Stimulated activated CD4-positive, alpha-beta T cell treated with anti-CD3 and anti-CD28 coated beads, Interleukin-1b, Interleukin-23, amount 100 ng/mL, for 48 hours (primary cell): ENCODE results near the gene GNG12.

Source experiments
- DNase-seq: peaks from one replicate; pipeline ENCODE4 v3.0.0-alpha.2; 2020

Gene GNG12

DNA sequence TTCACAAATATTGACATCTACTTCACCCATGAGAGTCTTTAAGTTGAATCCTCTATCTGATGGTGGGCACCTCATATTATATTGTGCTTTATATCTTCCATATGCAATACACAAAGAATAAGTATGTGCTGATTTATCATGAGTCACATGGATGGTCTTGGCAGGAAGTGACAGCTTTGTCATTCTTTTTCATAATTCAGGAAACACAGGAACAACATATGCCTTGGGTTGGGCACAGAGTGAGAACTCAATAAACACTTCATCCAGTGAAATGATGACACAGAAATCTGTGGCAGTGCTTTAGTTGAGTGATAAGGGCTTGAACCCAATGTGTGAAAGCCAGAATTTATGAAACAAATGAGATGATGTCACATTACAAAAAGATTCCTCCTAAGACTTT, 107.0 kb downstream of the GNG12 start:
- no peak for DNase-seq

DNA sequence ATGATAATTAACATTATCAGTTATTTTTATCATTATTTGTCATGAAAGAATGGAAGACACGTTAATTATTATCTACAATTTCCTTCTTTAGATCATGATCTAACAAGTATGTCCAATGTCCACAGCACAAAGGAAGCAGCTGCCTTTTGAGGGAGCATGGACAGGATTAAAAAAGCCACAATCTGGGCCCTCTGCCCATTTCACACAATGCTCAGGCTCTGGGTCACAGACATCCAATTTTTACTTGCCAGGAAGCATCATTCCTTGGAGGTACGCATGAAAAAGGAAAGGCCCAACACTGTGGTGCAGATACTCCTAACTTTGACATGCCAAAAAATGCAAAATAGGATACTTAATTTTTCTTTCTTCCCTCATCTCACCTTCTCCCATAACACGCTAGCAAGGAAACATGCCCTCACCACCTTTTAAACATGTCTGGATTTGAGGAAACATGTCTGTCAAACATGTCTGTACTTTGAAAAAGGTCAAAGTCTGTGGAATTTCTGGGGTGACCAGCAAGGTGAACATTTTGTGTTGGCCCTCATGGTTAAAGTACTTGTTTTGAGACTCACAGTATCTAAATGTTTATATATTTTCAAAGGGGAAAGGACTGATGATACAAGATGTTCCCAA, 108.2 kb downstream of the GNG12 start:
- no peak for DNase-seq

DNA sequence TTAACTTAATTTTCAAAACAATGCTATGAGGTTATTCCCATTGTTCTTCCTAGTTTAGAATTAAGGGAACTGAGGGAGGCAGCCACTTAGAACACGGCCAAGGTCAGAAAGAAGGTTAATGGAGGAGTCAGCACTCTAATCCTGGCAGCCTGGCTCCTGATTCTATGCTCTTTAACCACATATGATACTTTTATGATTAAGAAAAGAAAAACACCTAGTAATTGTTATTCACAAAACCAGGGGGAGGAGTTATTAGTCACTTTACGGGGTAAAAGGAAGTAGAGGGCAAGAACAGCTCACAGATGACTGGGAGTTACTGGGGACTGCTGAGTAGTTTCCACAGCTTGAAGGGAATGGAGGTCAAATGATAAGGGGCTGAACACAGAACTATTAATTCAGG, 109.6 kb downstream of the GNG12 start:
- peak; percentile 16 for DNase-seq

DNA sequence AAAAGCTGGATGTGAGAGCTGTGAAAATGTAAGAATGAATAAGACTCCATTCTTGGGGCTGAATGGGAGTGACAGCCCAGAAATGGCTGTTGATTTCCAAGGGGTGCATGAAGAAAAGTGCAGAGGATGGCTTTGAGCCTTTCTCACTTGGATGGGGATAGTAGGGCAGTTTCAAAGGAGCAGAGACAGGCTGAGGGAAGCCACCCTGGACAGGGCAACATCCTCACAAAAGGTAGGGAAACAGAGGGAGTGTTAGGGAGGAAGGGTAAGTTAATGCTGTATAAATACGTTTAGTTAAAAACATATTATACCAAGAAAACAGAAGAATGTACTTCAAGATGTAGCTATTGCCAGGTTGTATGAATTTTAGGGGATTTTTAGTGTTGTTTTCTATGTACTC, 110.1 kb downstream of the GNG12 start:
- no peak for DNase-seq

DNA sequence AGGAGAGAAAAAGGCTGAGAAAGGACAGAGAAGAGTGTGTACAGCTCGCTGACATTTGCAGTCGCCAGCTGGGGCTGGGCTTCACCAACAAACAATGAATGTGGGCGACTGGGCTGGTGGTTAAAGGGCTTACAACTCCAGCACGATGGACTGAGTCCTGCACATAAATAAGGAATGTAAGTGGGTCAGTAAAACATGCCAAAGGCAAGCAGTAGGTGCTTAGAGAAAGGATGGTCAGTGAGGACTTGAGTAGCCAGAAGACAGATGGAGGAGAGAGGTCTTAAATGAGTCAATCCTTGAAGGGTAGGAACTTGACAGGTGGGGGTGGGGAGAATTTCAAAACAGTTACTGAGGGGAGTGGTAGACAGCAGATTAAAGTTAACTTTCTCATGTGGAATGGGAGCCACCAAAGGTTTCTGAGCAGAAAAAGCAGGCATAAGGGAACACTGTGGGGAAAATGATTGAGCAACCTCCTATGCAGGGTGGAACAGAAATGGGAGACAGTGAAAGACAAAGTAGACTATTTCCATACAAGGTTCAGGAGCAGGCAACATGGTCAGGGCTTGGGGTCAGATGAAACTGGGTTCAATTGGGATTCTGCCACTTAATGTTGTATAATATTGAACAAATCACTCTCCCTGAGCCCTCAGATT, 110.8 kb downstream of the GNG12 start:
- no peak for DNase-seq

DNA sequence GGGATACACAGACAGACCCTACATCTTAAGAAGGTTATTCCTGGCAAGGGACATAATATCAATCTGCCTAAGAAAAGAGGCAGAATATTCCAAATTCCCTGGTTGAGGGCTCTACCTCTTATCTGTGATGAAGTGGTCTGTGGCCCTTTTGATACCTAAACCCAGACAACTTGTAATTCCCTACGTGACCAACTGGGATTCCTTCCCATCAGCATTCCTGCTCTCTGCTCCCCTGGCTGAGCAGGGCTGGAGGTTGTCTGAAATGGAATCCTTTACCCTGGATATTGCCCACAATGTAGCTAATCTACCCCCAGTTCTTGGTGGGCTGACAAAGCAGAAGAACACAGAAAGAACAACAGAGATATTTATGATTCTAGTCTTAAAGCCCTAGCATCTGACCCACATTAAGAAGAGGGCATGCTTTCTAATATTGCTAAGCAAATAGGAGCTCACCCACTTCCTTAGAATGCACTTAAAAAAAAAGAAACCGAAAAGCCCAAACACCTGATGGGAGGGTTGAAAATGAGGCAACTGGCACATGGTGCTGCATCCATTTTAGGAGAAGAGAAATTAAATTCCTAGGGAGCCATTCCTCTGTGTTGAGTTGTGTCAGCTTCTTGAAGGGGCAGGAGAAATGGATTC, 111.5 kb downstream of the GNG12 start:
- DNase-seq: no peak

DNA sequence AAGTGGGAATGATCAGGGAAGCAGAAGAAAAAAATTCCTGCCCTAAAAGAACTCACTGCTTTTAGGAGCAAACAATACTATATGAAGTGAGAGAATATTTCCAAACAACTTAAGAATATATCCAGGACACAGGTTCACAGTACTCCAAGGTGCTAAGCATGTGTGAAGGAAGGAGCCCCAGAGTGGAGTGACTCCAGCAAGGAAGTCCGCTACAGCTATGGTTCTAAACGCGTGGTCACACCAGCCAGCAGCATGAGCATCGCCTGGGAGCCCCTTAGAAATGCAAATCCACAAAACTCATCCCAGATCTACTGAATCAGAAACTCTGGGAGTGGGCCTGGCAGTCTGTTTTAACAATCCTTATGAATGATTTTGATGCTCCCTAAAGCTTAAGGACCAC, 112.2 kb downstream of the GNG12 start:
- DNase-seq: no peak

DNA sequence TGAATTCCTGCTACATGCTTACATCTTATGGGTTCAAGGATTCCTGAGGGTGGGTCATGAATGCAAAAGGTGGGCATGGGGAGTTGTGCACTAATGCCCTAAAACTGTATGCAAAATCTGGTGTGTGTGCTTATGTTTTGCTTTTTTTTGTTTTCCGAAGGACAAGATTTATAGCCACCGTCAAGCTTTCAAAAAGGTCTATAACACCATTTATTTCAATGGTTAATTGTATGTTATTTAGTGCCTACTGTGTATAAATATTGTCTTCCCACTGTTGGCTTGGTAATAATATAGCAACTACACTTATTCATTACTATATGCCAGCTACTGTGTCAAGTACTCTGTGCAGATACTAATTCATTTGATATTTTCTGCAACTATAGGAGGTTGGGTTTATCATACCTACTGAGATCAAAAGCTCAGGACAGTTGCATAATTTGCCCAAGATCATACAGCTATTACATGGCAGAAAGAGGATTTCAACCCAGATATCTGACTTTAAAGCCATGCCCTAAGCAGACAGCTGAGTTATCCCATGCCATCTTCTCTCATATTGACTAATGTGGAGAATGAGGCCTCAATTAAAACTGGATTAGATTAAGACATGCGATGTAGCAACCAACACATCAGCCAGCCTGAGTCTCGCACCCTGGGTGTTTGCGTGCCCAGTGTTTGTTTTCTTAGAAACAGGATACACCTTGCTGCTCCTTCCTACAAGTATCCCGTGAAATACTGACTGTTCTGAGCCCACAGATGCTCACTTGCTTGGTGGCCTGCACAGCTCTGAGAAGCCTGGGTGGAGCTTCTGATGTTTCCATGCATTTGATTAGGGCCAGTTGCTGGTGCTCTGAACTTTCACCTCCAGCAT, 113.7 kb downstream of the GNG12 start:
- no peak for DNase-seq

DNA sequence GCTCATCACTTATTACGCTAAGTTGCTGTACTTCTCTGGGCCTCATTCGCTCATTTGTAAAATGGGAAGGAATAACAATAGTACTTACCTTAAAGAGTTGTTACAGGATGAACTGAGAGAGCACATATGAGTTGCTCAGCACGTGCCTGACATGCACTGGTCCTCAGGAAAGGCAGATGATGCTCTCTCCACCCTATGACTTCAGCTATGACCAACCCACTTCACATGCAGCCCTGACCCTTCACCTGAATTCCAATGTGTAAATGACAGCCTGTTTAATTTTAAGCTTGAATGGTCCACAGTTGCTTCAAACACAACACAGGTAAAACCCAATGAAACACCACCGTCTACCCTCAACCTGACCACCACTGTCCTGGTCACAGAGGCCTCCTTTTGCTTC, 115.4 kb downstream of the GNG12 start:
- DNase-seq: no peak

DNA sequence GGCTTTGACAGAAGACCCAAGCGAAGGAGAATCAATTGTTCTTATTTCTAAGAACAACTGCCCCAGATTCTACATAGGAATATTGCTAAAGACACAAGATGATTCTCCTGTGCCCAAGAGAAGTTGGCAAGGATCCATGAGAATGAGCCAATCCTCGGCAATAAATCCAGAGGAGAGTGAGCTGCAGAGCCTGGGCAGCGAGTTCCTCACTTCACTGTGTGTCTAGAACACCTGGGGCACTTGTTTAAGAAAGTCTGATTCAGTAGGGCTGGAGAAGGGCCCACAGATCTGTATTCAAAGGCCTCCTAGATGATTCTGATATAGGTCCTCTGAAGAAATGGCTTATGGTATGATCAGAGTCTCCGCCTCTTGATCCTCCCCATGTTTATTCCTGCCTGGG, 116.5 kb downstream of the GNG12 start:
- DNase-seq: no peak

DNA sequence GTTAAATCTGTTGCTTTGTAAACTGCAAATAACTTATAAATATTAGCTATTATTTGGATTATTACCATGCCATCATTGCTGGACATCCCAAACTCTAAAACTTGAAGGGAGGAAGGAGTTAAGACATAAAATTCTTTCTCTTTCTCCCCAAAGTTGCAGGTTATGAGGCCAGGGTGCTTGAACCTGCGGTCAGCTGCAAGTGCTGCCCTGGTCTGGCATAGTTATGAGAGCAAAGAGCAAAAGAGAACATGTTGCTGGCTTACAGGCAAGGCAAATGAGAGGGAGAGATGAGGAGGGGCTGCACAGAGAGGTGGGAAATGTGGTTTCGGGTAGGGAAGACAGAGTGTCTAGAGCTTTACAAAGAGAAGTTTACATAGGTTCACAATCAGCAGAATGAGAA, 117.4 kb downstream of the GNG12 start:
- DNase-seq: no peak

DNA sequence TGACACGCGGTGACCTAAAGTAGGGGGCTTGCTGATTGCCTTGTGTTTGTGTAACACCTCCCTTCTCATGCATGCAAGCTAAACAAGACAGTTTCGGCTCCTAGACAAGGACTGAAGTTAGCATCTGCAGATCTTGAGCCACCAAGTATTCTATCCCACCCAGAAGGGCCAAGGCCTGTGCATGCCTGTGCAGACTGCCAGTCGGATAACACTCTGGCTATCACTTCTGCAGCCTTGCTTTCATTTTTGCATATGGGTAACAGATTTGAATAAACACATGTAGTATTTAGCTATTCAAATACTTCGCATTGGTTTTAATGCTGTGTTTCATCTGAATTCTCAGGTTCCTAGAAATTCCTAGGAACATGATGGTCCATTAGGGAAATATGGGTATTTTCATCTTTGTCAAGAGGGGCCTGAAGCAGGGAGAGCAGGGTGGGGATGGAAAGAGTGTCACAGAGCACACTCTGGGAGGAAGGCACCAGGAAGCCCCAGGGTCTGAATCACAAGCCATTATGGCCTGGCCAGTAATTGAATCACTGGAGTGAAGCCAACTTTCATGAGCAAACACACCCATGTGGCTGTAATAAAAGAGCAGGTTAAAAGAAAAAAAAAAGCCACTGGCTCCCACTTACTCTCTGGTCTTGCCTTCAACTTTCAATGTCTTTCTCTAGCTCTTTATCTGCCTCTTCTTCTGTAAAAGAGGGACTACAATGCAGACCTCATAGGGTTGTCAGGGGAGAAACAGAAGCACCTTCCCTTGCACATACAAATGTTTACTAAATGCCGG, 120.0 kb downstream of the GNG12 start:
- no peak for DNase-seq

DNA sequence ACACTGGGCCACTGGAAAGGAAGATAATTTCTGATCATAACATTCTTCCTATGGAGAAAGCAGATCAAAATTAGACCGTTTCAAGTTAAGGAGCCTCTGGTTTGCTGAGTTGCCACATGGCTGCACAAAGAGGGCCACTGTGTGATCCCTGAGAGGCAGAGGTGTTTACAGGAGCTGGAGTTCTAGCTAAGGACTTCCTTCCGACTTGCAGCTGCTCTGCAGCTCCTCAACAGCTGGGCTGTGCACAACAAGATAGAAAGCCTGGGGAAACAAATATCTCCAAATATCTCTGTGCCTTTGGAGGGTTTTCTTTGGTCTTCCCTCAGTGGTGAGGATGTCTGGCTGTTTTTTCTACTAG, 121.4 kb downstream of the GNG12 start:
- DNase-seq: no peak

DNA sequence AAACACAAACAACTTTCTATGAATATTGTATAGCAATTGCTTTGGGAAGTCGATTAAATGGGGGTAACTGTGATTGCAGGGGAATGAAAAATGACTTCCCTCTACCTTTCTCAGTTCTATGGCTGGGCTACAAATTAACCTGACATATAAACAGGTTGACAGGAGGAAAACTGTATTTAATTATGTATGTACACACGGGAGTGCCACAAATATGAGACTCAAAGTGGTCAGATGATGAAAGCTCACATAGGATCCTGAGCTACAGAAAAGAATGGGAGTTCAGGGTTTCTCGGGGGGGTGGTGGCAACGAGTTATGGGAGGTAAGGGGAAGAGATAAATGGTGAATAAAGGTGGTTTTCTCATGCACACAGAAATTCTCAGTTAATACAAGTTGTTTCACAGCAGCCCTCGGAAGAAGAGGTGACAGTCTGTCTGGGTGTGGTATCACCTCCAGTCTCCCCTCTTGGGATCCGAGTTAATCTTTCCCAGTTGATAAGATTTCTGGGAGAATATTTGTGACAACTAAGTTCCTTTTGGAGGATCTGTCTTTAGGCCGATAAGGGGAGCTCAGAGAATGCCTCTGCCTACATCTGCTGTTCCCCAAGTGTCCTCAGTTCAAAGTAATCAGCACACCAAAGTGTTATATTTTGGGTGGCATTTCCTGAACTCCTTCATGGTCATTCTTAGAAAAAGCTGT, 122.0 kb downstream of the GNG12 start:
- DNase-seq: no peak

DNA sequence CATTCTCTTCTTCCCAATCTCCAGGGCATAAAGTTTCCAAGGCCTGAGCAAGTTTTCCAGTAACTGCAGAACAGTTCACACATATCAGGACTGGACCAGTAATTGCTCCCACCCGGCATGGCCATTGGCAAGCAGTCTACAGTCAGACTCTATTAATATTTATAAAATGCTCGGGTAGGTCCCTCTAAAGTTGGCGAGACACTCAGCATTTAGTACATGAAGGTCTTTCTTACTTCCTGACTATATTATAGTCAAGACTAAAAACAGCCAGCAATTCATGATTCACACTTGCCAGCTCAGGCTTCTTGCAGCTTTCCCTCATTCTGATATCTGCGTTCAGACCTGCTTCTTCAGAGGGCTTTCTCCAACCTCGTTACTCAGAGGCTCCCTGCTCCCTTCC, 122.8 kb downstream of the GNG12 start:
- no peak for DNase-seq

DNA sequence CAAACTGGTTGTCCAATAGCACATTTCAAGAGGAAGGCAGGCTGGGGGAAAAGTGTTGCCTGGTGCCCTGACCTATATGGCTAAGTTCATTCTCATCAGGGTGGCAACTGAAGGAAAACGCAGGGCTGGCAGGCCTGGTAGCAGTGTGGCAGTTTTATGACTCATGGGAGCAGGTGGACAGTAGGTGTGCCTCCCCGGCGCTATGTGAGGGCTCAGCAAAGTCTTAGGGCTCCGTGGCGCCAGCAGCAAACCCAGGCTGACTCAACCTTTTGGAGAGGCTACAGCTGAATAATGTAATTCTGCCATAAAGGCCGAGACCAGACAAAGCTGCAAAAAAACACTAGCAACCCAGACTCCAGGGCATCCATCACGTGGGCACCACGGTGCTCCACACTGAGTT, 124.7 kb downstream of the GNG12 start:
- no peak for DNase-seq

DNA sequence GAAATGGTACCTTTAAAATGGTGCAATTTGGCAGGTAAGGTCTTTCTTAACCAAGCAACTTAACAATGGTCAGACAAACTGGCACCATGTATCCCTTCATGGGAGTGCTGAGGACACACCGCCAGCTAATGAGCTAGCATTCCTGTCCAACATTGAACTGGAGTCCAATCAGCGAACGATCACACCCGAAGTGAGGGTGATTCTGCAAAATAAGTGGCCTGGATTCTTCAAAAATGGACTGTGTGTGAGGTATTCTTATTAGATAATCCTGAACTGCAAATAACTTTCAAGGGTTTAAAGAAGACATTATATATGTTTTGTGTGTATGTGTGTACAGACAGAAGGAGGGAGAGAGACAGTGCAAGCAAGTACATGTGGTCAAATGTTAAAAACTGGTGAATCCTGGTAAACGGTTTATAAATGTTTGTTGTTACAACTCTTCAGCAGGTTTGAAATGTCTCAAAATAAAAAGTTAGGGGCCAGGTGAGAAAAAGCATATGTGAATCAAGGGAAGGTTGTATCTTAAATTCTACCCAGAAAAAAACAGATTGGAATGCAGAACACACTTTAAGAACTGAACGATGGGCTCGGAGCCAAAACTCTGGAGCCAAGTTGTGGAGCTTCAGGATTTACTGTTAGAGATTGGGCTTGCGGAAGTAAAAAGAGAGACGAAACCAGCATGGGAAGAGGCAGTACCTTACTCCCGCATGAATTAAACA, 127.4 kb downstream of the GNG12 start:
- DNase-seq: no peak

DNA sequence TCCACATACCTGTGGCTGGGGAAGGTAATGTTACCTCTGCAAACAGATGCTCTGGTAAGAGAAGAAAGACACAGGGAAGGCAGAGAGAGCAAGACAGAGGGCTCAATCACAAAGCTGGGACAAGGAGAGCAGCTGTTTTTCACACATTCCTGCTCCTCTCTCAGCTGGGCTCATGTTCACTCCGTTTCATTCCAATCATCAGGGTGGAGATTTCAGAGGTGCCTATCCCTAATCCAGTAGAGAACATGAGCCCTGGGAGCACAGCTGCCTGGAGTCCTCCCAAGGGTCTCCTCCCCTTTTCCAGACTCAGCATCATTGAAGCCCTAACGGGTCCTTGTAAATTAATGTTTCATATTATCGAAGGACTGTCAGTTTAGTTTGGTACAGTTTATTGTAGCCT, 128.9 kb downstream of the GNG12 start:
- DNase-seq: no peak

DNA sequence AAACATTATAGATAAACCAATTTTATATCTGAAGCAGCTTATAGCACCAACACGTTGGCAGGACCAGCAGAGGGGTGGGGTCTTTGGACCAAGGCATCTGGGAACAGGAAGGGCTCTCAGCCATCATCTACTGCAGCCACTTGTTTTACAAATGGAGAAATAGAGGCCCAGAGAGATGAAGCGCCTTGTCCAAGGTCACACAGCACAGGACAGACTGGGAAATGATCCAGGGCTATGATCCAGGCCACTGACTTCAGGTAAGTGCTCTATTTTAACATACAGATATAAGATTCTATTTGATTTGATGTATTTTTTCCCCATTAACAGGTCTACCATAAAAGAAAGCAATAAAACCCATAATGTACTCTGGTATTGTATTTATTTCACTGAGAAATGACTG, 131.4 kb downstream of the GNG12 start:
- no peak for DNase-seq

DNA sequence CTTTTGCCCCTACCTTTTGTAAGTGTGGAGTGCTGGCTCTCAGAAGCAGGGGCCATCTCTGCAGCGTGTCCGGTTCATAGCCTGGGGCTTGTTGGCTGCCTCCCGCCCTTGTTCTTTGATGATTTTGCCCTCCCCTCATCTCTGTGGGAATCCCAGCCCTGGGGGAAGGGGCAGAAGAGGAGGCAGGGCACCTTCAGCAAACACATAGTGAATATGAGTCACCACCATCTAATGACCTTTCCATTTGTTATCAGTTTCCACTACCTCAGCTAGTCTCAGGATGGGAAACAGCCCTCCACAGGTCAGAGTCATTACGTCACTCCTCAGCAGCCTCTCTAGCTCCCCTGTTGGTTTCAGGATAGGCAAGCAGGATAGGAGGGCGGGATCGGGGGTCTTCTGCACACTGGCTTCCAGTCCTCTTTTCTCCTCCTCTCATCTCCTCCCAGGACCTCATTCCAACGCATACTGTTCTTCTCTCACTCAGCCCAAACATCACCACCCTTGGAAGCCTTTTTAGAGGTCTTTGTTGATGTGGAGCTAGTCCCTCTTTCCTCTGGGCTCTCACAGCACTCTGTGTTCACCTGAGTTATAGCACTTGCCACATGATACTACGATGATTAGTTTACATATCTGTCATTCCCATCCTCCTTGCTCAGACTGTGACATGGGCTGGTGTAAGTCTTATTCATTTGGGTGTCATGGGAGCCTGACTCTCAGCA, 132.4 kb downstream of the GNG12 start:
- DNase-seq: peak; percentile 15

DNA sequence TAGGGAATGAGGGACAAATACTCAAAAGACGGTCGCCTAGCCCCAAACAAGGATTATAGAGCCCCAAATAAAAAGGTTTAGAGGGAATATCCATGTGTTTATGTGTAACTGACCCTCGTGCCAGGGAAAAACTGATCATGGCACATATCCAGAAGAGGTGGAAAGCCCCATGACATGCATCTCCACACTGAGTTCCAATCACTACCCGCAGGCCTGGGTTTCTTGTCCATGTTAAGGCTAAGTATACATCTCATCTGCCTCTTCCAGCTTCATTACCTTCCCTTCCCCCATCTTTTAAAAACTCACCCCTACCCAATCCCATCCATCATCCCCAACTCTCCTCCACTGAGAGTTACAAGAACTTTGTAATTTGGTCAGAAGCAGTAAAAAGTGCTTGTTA, 133.0 kb downstream of the GNG12 start:
- no peak for DNase-seq
